GM10847 (cell line): ENCODE data around the gene CMBL.

Source experiments
- POLR2A ChIP-seq: IDR thresholded peaks from 2 replicates; pipeline ENCODE4 v1.6.1; 2011; ENCODE audit not compliant: insufficient read length; ENCODE audit errors: extremely low read depth

The CMBL gene

DNA sequence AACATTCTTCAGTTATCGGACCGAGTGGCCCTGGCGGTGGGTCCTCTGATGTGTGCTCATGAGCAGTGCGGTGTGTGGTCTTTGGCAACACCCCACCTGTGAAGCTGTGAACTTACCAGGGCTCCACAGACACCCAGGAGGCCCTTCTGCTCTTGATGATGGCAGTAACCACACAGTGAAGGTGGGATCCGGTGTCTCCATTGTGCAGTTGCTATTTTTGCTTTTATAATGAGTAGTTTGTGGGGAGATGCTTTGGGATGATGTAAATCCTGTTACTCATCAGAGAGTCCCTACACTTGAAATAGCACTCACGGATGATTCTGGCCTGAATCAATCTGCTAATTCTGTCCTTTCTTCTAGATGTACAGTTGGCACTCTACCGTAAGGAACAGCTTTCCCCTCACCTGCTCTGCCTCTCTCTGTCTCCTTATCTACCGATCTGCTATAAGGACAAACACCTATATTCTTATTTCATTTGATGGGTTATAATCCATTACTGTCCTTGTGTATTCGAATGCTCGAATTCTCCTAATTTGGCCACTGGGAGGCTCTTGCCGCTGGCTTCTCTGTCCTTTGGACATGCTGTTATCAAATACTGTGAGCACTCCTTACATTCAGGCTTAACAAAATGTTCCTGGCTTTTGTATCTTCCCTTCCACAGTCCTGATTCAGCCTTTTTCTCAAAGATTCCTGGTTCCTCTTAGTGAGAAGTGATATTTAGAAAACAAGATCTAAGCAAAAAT, 78.2 kb downstream of the CMBL start:
- no peak for TF ChIP-seq POLR2A

DNA sequence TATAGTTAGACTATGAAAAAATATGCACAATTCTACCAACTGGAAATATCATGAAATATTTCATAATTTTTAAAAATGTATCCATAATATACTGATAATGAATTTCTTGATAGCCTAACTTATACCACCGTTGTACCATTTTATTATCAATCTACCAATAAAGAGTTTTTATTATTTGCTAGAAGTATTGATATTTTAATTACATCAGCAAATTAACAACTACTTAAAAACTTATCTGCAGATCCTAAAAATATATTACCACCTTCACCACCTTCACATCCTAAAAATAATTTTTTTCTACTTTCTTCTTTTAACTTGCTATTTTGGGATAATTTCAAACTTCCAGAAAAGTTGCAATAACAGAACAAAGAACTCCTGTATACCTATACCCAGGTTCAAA, 79.4 kb downstream of the CMBL start:
- no peak for TF ChIP-seq POLR2A
